ENCODE data around the gene NDOR1.

Gene NDOR1

DNA sequence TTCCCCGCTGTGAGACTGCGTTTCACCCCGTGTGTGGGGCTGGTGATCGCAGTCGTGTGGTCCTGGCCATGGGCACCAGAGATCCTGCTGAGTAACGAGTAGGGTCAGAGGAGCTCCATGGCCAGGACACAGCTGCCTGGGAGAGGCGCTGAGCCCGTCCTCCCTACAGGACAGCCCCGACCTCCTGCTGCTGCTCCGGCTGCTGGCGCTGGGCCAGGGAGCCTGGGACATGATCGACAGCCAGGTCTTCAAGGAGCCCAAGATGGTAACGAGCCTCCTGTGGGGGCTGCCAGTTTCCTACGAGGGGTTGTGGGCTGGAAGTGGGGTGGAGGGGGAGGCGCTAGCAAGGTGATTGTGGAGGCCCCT lies 60.6 kb downstream of the NDOR1 start:
- DNase-seq: no peak

Measured in stimulated activated CD4-positive, alpha-beta T cell treated with anti-CD3 and anti-CD28 coated beads, Interleukin-12 subunit alpha, Interleukin-12 subunit beta, amount 100 ng/mL, for 4 hours (primary cell).